ENCODE results near the gene SLC4A7. TPM values are rescaled to one million over a fixed set of nuclear protein-coding genes. Genes with fewer than 3 reads are reported as not detected.

The SLC4A7 gene
- total and polyA plus RNA-seq, 2 donors (not counting 1 experiment from before 2014, with no cell fraction given): 9.4 to 46.9 TPM

- POLR2A ChIA-PET: no interaction called here
- Mint-ChIP-seq H3K9me3 (ENCODE audit: insufficient read depth) (no peaks in the 10 kb centered on the region), H3K27me3 (peaks cover 3% of the 10 kb centered on the region), H3K27ac (peak within 1 kb of the TSS; percentile 78), H3K4me1 (peaks cover 17% of the 10 kb centered on the region), H3K4me3 (peak within 1 kb of the TSS; percentile 94)
- intact Hi-C loops (cut with micrococcal nuclease): loop anchor here (1.0 to 2.0 kb wide), 3 partner anchors 10 to 980 kb away; partner anchors contain the start of genes AZI2, SLC4A7 and ZCWPW2
- Histone ChIP-seq H4K20me1 (ENCODE audit: control insufficient read depth, insufficient read depth, low read length, poor library complexity, severe bottlenecking) (no peaks in the 10 kb centered on the region), H3K4me3 (ENCODE audit: control extremely low read depth in 1 of 5, extremely low read depth in 1 of 5, insufficient read depth in 1 of 5, low read depth in 2 of 5, low read length in 4 of 5) (peak within 1 kb of the TSS; percentile 52 to 69 (median 61)), H3K79me2 (ENCODE audit: control insufficient read depth, insufficient read depth, low read length) (no peaks in the 10 kb centered on the region), H3K27ac (ENCODE audit: low read length in 2 of 2) (no peak within 1 kb of the TSS), H3K9ac (ENCODE audit: low read length) (peak within 1 kb of the TSS; percentile 71), H3K4me1 (ENCODE audit: control insufficient read depth in 2 of 2, insufficient read depth in 2 of 2, low read length in 2 of 2) (peaks cover 7 to 14% of the 10 kb centered on the region in 2 donors), H3K27me3 (replicated peaks in 1 of 4; ENCODE audit: control extremely low read depth in 1 of 4, control insufficient read depth in 3 of 4, insufficient read depth in 4 of 4, low read length in 3 of 4) (no peaks in the 10 kb centered on the region), H2AFZ (ENCODE audit: insufficient read depth, low read depth, low read length, poor library complexity, severe bottlenecking) (peak within 1 kb of the TSS; percentile 73), H3K4me2 (replicated peaks; ENCODE audit: low read depth, low read length, poor library complexity, severe bottlenecking) (peak within 1 kb of the TSS; percentile 92), H3K36me3 (replicated peaks in 1 of 2; ENCODE audit: control extremely low read depth in 1 of 2, control insufficient read depth in 1 of 2, extremely low read depth in 1 of 2, insufficient read depth in 2 of 2, low read length in 1 of 2) (no peaks in the 10 kb centered on the region), H3K9me3 (ENCODE audit: control extremely low read depth in 1 of 3, control insufficient read depth in 2 of 3, insufficient read depth in 1 of 3, low read length in 2 of 3) (no peaks in the 10 kb centered on the region)
- CTCF ChIA-PET: interaction anchor here (0.6 to 1.8 kb wide), 4 partner anchors 9 to 1747 kb away, joined by 3 to 10 read pairs (median 4); no protein-coding TSS in a partner anchor
- 1% methylated on average over 48 of the region's 48 CpGs for WGBS (ENCODE audit: insufficient coverage)
- ATAC-seq (ENCODE audit: low read depth) (peak; percentile 98), DNase-seq (peak; percentile 92)
- TF ChIP-seq CTCF (IDR thresholded peaks at IDR 0.05) (no peak), EZH2 (IDR thresholded peaks at IDR 0.05; ENCODE audit: borderline replicate concordance, insufficient read depth, low read depth, low read length, poor library complexity, severe bottlenecking) (no peak)
These were observed 115.2 kb downstream of the SLC4A7 start, which contains the start of gene NEK10 for GRCh38 chr3:27368831-27369607. Gene NEK10, minus strand, starts transcription at chr3:27369383. Its CDS starts 16,501 bp downstream, at chr3:27352882.
